H1 (cell line): Measurements from ENCODE around the gene FARS2. TPM values are rescaled to one million over a fixed set of nuclear protein-coding genes. Genes with fewer than 3 reads are reported as not detected.

Experiments used
- CBX8 ChIP-seq: fragments of 300-800, 300-1000 bp; sonication (generic); IDR thresholded peaks from 2 replicates; pipeline ENCODE4 v1.7.1; 2016; ENCODE audit warnings: low read depth, low read length, borderline replicate concordance
- JUN ChIP-seq: IDR thresholded peaks from 2 replicates; pipeline ENCODE4 v1.6.1; 2011; ENCODE audit warnings: low read depth, mild to moderate bottlenecking, improper control_type of control experiment, low read length
- SAP30 ChIP-seq: fragments of 300-600 bp; sonication (generic); IDR thresholded peaks from 2 replicates; pipeline ENCODE4 v1.7.1; 2012; ENCODE audit warnings: low read length, moderate library complexity, mild to moderate bottlenecking, inconsistent platforms; ENCODE audit not compliant: insufficient read depth, insufficient replicate concordance
- SRF ChIP-seq: IDR thresholded peaks from 2 replicates; pipeline ENCODE4 v1.6.1; 2011; ENCODE audit warnings: mild to moderate bottlenecking, low read depth, low read length, moderate library complexity
- polyA plus RNA-seq, 7 experiments: library from polyadenylated mRNA; depleted of rRNA in 3 of 7; stranded (reverse) in 5 of 7; unstranded in 2 of 7; fragments of >200 nt in 5 of 7; fragments of 200-250 nt in 2 of 7; gene quantifications; 1 replicate in 5 of 7; 2 replicates in 1 of 7; 4 replicates in 1 of 7; pipeline versions ENCODE4 v1.2.1 to v1.2.3, GENCODE V29; 2011 to 2013; ENCODE audit warnings: missing spikeins in 2 of 7, mixed read lengths in 2 of 7
- total RNA-seq: library from RNA; stranded (reverse); fragmentation: NEBNext Ultra II Directional; extraction: Animal tissue kit (Norgen Biotek cat#: 25700); gene quantifications from 2 replicates; pipeline ENCODE4 v1.2.1, GENCODE V29; 2021

FARS2 gene
- total and polyA plus RNA-seq, 2 of the 8 experiments (the other 6 are each of a cell fraction or from before 2014, with no cell fraction given) = 11.7 to 14.4 TPM

- TF ChIP-seq CBX8 (no peak), JUN (no peak), SAP30 (no peak), SRF (no peak)
Observed at GRCh38 chr6:5511954-5512353, 250.6 kb downstream of the FARS2 start (continued).
